Sciatic nerve (tissue), 2 donors: Measurements from ENCODE around the gene CNTLN. TPM values are rescaled to one million over a fixed set of nuclear protein-coding genes. Genes with fewer than 3 reads are reported as not detected.
"Not testable (repeated sequence)": the region's sequence is repeated elsewhere in the genome, so short reads cannot be mapped to it uniquely, and the experiment has no call there.

Experiments used
- ATAC-seq: fragments of 200-7000 bp; cut with Tn5 transposase; one replicate; pipeline ENCODE4 v1.9.1; 2020; ENCODE audit warnings: mild to moderate bottlenecking, moderate library complexity
- DNase-seq: peaks from one replicate; pipeline ENCODE4 v3.0.0-alpha.2; 2020; ENCODE audit warnings: low spot score
- intact Hi-C: fragments of 100-400 bp; cut with DNase I; formaldehyde crosslinking; loops from one replicate; pipeline ENCODE4 v1.14.2; 2022
- total RNA-seq: library from RNA; stranded (reverse); fragmentation: NEBNext Ultra II Directional; extraction: Animal tissue kit (Norgen Biotek cat#: 25700); gene quantifications from one replicate; pipeline ENCODE4 v1.2.1, GENCODE V29; 2021
- donor health status: DM: no; HTN: no; CAD: no.
- donor health status: DM: no; HTN: no; CAD: no.

Gene CNTLN
- total RNA-seq, 1 donor from 2014 or later, result 22.4 TPM

DNA sequence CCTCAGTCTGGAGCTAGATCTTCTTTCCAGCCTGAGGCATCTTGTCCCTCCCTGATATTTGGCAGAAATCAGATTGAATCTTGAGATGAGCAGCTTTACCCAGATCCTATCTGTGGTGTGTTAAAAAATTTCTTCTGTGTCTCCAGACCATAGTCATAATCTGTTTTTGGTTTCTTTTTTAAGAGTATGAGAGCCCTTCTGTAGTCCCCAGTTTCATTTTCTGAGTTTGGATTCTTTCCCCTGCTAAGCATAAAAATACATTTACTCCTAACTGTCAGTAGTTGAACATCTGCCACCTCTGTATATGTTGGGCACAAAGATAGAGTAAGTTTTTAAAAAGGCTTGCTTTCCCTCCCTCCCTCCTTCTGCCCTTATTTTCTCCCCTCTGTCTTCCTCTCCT is 137.7 kb downstream of the CNTLN start:
- ATAC-seq, result no peak
- intact Hi-C loops, result no loop called here
- DNase-seq, result no peak

DNA sequence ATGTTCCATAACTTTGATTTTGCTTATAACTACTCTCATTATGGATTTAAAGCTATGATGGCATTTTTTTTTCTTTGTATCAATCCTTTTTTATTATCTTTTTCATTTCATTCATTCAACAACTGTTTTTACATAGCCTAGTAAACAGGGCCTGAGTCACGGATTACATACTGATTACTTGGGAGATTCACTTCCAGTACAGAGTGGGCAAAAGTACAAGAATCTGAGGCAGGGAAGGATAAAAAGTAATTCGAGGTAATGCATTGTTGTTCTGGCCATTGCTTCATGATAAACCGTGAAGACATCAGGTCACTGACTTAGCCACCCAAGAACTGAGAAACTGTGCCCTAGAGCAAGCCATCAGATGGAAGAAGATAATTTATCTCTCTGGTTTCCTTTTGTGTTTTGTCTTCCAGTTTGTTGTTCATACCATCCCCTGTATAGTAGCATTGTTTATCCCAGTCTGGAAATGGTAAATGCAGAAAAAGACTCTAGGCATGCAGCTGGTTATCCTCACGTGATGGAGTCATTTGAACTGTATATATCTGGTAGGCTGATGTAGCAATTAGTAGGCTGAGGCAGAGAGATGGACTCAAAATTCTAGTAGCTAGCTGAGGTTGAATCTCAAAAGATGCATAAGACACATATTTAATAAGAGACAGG is 145.6 kb downstream of the CNTLN start:
- intact Hi-C loops, result no loop called here
- DNase-seq (no peak), ATAC-seq (no peak)

DNA sequence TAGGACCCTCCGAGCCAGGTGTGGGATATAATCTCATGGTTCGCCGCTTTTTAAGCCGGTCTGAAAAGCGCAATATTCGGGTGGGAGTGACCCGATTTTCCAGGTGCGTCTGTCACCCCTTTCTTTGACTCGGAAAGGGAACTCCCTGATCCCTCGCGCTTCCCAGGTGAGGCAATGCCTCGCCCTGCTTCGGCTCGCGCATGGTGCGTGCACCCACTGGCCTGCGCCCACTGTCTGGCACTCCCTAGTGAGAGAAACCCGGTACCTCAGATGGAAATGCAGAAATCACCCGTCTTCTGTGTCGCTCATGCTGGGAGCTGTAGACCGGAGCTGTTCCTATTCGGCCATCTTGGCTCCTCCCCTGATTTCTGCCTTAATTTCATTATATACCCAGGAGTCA is 155.8 kb downstream of the CNTLN start:
- intact Hi-C loops, ATAC-seq, DNase-seq: not testable (repeated sequence)

DNA sequence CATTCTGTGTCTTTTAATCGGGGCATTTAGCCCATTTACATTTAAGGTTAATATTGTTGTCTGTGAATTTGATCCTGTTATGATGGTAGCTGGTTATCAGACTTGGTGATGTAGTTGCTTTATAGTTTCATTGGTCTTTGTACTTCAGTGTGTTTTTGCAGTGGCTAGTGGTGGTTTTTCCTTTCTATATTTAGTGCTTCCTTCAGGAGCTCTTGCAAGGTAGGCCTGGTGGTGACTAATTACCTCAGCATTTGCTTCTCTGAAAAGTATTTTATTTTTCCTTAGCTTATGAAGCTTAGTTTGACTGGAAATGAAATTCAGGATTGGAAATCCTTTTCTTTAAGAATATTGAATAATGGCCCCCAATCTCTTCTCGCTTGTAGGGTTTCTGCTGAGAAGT is 156.9 kb downstream of the CNTLN start:
- ATAC-seq, result no peak
- intact Hi-C loops, result no loop called here

DNA sequence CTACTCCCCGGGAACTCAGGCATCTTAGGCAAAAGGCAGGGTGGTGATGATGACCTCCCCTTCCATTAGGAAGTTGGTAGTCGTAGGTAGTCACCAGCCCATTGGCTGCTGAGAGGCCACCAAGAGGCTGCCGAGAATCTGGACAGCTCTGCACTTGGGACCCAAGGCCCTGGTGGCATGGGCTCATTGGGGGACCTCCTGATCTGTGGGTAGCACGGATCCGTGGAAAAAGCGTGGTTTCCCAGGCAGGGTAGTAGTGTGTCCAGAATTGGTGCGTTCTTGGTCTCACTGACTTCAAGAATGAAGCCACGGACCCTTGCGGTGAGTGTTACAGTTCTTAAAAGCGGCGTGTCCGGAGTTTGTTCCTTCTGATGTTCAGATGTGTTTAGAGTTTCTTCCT is 158.8 kb downstream of the CNTLN start:
- no peak for ATAC-seq
- intact Hi-C loops, result no loop called here
- no peak for DNase-seq

More for the DNA sequence above, 156.9 kb downstream of the CNTLN start:
- DNase-seq, result no peak

DNA sequence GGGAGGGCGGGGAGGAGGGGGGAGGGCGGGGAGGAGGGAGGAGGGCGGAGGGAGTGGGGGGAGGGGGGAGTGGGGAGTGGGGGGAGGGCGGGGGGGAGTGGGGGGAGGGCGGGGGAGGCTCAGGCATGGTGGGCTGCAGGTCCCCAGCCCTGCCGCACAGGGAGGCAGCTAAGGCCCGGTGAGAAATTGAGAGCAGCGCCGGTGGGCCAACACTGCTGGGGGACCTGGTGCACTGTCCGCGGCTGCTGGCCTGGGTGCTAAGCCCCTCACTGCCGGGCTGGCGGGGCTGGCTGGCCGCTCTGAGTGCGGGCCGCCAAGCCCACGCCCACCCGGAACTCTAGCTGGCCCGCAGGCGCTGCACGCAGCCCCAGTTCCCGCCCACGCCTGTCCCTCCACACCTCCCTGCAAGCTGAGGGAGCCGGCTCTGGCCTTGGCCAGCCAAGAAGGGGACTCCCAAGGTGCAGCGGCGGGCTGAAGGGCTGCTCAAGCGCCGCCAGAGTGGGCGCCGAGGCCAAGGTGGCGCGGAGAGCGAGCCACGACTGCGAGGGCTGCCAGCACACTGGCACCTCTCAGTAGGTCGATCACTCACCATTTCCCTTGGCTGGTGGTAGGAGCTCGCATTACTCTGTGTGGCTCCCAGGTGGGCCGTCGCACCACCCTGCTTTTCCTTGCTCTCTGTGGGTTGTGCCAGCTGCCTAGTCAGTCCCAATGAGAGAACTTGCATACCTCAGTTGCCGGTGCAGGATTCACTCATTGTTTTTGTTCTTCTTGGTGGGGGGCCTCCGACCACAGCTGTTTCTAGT is 160.2 kb downstream of the CNTLN start:
- DNase-seq (no peak), ATAC-seq (no peak)
- intact Hi-C loops, result no loop called here

DNA sequence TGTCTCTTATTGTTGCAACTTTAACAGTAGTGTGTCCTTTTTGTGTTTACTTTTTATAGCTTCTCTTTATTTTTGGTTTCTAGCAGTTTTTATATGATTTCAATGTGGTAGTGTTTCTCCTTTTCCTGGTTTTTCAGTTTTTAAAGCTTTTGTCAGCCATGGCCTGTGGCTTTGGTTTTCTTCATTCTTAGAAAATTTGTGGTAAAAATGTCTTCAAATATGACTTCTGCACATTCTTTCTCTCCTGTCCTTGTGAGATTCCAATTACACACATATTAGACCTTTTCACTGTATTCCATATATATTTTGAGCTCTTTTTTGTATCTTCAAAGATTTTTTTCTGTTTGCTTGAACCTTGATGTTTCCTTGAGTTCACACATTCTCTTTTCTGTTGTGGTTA is 180.5 kb downstream of the CNTLN start:
- intact Hi-C loops, result no loop called here
- DNase-seq (no peak), ATAC-seq (no peak)

DNA sequence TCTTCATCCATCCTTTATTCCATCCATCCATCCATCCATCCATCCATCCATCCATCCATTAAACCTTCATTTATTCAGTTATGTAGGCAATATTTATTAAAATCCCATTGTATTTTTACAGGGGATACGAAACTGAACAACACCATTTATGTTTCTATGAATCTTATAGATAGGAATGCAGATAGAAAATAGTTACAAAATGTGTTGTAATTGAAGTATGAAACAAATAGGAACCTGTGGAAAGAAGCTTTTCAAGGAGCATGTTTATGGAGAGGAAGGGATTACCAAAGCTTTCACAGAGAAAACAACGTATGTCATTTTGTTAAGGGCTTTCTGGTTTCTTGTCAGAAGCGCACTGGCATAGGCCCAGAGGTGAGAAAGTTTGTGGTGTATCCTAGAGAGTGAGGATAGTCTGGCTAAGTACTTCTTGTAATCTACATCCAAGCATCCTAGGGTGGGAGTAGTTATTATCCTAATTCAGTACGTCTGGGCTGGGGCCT is 184.0 kb downstream of the CNTLN start:
- intact Hi-C loops, result no loop called here
- DNase-seq, result no peak
- ATAC-seq, result no peak

DNA sequence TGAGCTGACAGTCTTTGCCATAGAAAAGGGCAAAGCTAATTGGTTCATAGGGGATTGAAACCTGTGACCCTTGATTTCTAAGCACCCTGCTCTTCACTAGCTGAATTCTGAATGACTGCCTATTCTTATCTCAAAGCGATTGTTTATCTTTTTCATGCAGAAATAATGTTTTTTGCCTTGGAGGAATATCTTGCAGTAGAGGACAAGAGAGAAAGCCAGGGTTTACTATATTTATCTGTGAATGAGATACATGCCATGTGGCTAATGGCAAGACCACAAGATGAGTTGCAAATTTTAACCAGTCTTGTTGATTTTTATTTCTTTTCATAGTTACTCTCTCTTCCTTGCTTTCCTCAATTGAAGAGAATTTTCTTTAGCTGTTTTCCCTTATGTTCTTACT is 185.0 kb downstream of the CNTLN start:
- ATAC-seq (no peak), DNase-seq (no peak)
- intact Hi-C loops, result no loop called here

DNA sequence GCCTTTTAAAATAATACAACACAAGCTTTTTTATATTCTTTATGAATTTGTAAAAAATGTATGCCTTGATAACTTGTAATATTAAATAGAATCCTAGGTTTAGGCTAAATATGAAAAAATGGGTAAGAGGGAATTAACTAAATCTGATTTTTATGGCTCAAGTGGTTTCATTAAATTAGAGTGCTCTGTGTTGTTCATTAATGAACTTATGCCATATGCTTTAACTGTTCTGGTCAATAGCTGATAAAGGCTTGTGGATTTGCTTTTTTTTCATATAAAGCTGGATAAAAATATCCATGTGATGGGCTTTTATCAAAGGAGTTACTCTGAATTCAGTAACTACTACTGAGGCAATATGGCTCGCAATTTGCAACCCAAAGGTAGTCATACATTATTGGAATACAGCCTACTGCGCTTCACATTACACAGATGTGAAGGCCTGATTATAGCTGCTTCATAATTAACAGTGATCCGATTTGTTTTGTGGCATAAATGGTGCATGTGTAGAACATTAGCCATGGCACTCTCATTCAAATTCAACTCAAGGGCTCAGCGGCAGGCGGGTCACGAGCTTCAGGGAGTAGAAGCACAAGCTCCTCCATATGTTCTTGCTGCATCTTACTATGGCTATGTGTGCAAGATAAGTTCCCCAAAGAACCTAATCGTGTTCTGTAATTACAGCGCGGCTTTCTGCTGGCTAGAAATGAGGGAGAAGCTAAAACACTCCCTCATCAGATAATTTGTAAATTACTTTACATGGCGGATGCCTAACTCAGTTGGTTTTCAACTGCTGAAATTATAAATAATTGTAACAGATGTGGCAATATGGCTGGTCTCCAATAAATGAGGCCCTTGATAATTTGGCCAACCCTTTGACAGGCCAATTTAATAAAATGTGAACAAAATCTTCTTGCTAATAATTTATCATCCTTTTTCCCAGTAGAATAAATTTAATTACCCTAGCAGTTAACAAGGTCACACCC is 188.3 kb downstream of the CNTLN start:
- intact Hi-C loops, result no loop called here
- DNase-seq, result no peak
- no peak for ATAC-seq

DNA sequence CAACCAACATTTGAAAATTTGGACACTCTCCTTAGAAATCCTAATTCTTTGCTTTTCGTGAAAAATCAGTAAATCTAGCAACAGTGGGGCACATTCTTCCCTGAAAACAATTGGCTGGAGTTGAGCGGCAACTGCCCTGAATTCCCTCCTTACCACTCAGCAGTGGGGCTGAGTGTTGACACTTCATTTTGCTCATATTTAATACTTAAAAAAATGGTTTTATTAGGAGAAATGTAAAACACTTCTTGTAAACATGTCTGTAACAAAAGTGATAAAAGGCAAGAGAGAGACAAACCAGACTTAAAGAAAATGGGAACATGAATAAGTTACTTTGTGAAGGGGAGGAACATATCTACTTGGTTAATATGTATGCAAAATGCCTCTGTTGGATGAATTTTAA is 193.5 kb downstream of the CNTLN start:
- ATAC-seq, result no peak
- intact Hi-C loops, result no loop called here
- no peak for DNase-seq

DNA sequence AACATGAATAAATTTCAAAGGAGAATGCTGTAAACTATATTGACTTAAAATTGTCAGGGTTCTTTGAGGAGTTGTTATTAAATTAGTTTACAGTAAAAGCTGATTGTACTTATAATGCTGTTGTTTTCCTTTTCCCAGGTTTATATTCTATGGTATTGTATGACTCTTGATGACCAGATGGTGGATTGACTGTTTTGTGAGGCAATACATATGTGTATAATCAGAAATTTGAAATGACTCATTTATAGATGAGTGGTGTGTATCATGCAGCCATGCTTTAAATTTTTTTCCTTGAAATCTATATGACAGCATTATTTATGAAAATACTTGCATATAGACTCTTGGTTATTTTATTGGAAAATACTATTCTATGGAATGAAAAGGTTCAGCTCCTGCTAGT is 195.3 kb downstream of the CNTLN start:
- DNase-seq (no peak), ATAC-seq (no peak)
- intact Hi-C loops, result no loop called here

DNA sequence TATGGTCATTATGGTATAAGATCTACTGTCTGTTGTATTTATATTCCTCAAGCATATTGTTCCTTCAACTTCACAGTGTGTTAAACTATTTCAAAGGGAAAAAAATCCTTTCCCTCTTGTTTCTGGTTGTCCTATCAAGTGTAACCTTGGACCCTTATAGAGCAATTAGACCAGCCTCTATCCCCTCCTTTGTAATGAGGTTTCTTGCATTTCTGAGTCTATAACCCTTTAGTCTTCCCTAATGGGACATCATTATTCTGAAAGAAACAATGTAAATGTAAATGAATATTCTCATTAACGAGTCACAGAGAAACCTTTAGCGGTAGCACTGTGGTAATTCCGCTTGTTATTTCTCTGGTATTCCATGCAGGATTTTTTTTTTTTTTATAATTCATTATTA is 197.3 kb downstream of the CNTLN start:
- DNase-seq (no peak), ATAC-seq (no peak)
- intact Hi-C loops, result no loop called here

DNA sequence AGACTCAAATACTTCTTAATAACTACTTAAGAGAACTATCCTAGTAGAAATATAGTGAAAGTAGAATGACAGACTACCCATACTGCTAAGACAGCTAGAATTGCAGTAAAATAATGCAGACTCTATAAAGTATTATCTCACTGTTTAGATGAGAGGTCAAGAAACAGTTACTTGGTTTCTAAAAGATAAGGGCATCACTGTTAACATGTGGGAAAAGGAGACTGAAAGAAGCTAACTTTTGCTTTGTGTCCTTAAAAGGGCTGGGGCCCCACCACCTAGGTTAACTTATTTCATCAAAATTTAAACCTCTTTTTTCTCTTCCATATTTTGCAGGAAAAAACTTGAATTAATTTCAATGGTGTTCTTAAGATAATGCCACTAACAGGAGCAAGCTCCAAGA is 204.3 kb downstream of the CNTLN start:
- ATAC-seq (no peak), DNase-seq (no peak)
- intact Hi-C loops, result no loop called here

DNA sequence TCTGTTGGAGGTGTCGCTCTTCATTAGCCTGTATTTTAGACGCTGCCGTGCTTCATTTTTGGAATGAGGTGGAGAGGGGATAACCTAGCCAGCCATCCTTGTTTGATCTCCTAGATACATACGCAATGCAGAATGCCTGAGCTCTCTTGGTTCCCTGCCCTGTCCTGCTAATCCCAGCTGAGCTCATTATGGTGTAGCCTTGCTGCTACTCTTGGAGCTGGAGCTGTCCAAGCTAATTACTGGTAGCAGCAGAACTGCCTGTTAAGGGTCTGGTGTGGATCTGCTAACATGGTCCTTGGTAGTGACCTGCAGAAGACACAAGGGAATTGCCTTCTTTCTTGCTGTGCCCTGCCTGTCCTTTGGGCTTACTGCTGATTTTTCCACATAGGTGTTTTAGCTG is 207.9 kb downstream of the CNTLN start:
- intact Hi-C loops, result no loop called here
- DNase-seq (no peak), ATAC-seq (no peak)

DNA sequence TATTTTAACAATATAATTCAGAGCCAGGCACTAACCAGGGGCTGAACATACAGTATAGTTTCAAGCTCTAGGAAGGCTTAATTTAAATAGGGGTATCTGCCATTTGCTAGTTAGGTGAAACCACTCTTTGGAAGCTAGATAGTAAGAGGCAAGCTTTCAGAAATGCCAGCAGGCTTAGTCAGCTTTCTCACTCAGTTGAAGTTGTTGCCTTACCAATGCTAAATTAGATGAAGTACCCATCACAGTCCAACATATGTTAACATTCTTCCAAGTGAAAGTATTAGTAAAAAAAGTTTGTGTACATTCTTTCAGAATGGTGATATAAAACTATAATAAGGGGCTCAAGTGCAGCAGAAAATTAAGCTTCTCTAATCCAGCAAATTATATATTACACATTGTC is 215.0 kb downstream of the CNTLN start:
- DNase-seq (no peak), ATAC-seq (no peak)
- intact Hi-C loops, result no loop called here

DNA sequence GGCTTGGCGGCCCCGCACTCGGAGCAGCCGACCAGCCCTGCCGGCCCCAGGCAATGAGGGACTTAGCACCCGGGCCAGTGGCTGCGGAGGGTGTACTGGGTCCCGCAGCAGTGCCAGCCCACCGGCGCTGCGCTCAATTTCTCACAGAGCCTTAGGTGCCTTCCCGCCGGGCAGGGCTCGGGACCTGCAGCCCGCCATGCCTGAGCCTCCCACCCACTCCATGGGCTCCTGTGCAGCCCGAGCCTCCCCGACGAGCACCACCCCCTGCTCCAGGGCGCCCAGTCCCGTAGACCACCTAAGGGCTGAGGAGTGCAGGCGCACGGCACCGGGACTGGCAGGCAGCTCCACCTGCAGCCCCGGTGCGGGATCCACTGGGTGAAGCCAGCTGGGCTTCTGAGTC is 219.2 kb downstream of the CNTLN start:
- intact Hi-C loops, DNase-seq, ATAC-seq: not testable (repeated sequence)

DNA sequence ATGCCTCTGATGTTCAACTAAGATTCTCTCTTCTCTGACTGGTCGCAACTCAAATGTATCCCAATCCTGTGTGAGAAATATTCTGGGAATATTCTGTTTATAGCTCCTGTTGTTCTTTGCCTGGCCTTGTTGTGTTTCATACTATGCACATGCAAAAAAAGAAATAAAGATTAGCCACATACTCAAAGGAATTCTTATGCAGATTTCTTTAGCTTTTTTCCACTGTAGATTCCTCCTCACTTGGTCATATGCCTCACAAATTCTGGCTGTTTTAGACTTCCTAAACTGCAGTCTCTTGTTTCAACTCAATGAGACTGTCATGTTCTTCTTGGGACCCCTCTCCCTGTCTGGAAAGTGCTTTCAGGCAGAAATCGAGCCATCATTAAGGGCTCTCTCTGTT is 226.5 kb downstream of the CNTLN start:
- no peak for ATAC-seq
- no peak for DNase-seq
- intact Hi-C loops, result no loop called here

DNA sequence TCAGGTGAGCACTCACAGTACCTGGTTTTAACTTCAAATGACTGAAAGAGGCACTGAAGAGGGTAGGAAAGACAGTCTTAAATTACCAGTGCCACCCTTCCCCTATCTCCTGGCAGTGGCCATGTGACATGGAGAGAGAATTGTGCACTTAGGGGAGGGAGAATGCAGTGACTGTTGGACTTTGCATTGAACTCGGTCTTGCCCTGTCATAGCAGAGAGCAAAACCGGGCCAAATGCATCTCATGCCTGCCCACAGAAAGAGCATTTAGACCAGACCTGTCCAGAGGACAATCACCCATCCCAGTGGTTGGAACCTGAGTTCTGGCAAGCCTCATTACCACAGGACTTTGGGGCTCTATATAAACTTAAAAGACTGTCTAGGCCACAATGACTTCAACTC is 232.2 kb downstream of the CNTLN start:
- no peak for DNase-seq
- no peak for ATAC-seq
- intact Hi-C loops, result no loop called here
